GM03348 (cell line): ENCODE measurements around the gene CLDN9.
A peak's percentile ranks its signal among the peaks of the same experiment; 100 is the strongest.

Source experiments
- DNase-seq: peaks from one replicate; pipeline ENCODE4 v3.0.0; 2012; ENCODE audit warnings: low spot score

The CLDN9 gene

GRCh38 chr16:2996298-2996697 lies 16.4 kb upstream of the CLDN9 start:
- no peak for DNase-seq

- no peak for DNase-seq
These were observed 12.8 kb upstream of the CLDN9 start for GRCh38 chr16:2999929-3000328.

- no peak for DNase-seq
These were observed 12.2 kb upstream of the CLDN9 start for GRCh38 chr16:3000540-3000939.

- DNase-seq = no peak
These were observed 11.4 kb upstream of the CLDN9 start for GRCh38 chr16:3001316-3001715.

GRCh38 chr16:3003582-3004270 lies 9.0 kb upstream of the CLDN9 start:
- DNase-seq = peak; percentile 99

GRCh38 chr16:3004319-3004718 lies 8.4 kb upstream of the CLDN9 start:
- DNase-seq = no peak

- no peak for DNase-seq
These were observed 7.9 kb upstream of the CLDN9 start for GRCh38 chr16:3004781-3005284.

- no peak for DNase-seq
These were observed 5.4 kb upstream of the CLDN9 start for GRCh38 chr16:3007059-3007956.

GRCh38 chr16:3007957-3008689 lies 4.6 kb upstream of the CLDN9 start:
- DNase-seq = no peak

GRCh38 chr16:3008690-3009037 lies 4.1 kb upstream of the CLDN9 start:
- DNase-seq = no peak

- no peak for DNase-seq
These were observed 2.9 kb upstream of the CLDN9 start for GRCh38 chr16:3009568-3010390.

GRCh38 chr16:3010510-3010909 lies 2.2 kb upstream of the CLDN9 start:
- DNase-seq = no peak

- no peak for DNase-seq
These were observed 477 bp upstream of the CLDN9 start for GRCh38 chr16:3012246-3012645.

GRCh38 chr16:3013491-3013951 lies 798 bp downstream of the CLDN9 start:
- DNase-seq = no peak

GRCh38 chr16:3013998-3014690 lies 1.4 kb downstream of the CLDN9 start:
- DNase-seq = no peak

- no peak for DNase-seq
These were observed 2.2 kb downstream of the CLDN9 start for GRCh38 chr16:3014971-3015370.

- DNase-seq = no peak
These were observed 3.3 kb downstream of the CLDN9 start for GRCh38 chr16:3015865-3016521.

- no peak for DNase-seq
These were observed 4.6 kb downstream of the CLDN9 start for GRCh38 chr16:3017344-3017743.

GRCh38 chr16:3017794-3018506 lies 5.2 kb downstream of the CLDN9 start, which contains the start of gene CLDN6:
CLDN6 (minus strand) TSS chr16:3018183; CDS start chr16:3016021, 2,162 bp downstream.
- no peak for DNase-seq
